Liver (tissue), 9 donors: ENCODE results near the gene COLEC11. TPM values are rescaled to one million over a fixed set of nuclear protein-coding genes. Genes with fewer than 3 reads are reported as not detected.

Source experiments
- DNase-seq: peaks from one replicate; pipeline ENCODE4 v3.0.0-alpha.2; 2017; ENCODE audit warnings: low spot score
- H3K27ac ChIP-seq, 2 donors: one replicate each; pipeline ENCODE4 v1.7.0; 2013; ENCODE audit warnings: inconsistent platforms in 2 of 2, low read length in 2 of 2, control low read depth in 1 of 2, low read depth in 1 of 2, mild to moderate bottlenecking in 1 of 2
- H3K27me3 ChIP-seq, 4 donors: one replicate each; pipeline versions ENCODE4 v1.6.1 to v1.7.0; 2013; ENCODE audit warnings: low read length in 3 of 4, inconsistent platforms in 1 of 4, mild to moderate bottlenecking in 1 of 4, moderate library complexity in 1 of 4; ENCODE audit not compliant: control insufficient read depth in 4 of 4, insufficient read depth in 4 of 4
- H3K36me3 ChIP-seq, 4 donors: one replicate each; pipeline versions ENCODE4 v1.6.1 to v1.7.0; 2013; ENCODE audit warnings: low read length in 3 of 4, mild to moderate bottlenecking in 3 of 4, low read depth in 1 of 4, moderate library complexity in 1 of 4; ENCODE audit not compliant: control insufficient read depth in 4 of 4, insufficient read depth in 3 of 4
- H3K4me1 ChIP-seq, 4 donors: one replicate each; pipeline versions ENCODE4 v1.6.1 to v1.7.0; 2013; ENCODE audit warnings: low read length in 3 of 4, mild to moderate bottlenecking in 3 of 4, moderate library complexity in 1 of 4; ENCODE audit not compliant: control insufficient read depth in 4 of 4, insufficient read depth in 4 of 4
- H3K4me3 ChIP-seq, 3 donors: one replicate each; pipeline versions ENCODE4 v1.6.1 to v1.7.0; 2013; ENCODE audit warnings: low read length in 3 of 3, control low read depth in 1 of 3, low read depth in 1 of 3, mild to moderate bottlenecking in 1 of 3
- H3K9ac ChIP-seq, 2 donors: one replicate each; pipeline ENCODE4 v1.7.0; 2013; ENCODE audit warnings: low read length in 2 of 2, mild to moderate bottlenecking in 2 of 2, moderate library complexity in 2 of 2, control low read depth in 1 of 2, low read depth in 1 of 2
- H3K9me3 ChIP-seq, 4 donors: one replicate each; pipeline versions ENCODE4 v1.6.1 to v1.7.0; 2013; ENCODE audit warnings: low read length in 3 of 4; ENCODE audit not compliant: control insufficient read depth in 4 of 4
- ATF3 ChIP-seq: IDR thresholded peaks from 2 replicates; pipeline ENCODE4 v1.6.1; 2016; ENCODE audit warnings: antibody characterized with exemption
- CTCF ChIP-seq: fragments of 150-350 bp; IDR thresholded peaks from 2 replicates; pipeline ENCODE4 v1.5.1; 2017; ENCODE audit warnings: improper control_type of control experiment, low read depth, low read length; ENCODE audit not compliant: missing input control
- EGR1 ChIP-seq, 2 donors: IDR thresholded peaks; 2 replicates each; pipeline ENCODE4 v1.6.1; 2016 to 2018; ENCODE audit warnings: antibody characterized with exemption in 2 of 2, low read depth in 2 of 2
- FOXA1 ChIP-seq: IDR thresholded peaks from 2 replicates; pipeline ENCODE4 v1.6.1; 2016; ENCODE audit warnings: antibody characterized with exemption
- FOXA2 ChIP-seq: IDR thresholded peaks from 2 replicates; pipeline ENCODE4 v1.6.1; 2016; ENCODE audit warnings: antibody characterized with exemption
- GABPA ChIP-seq, 2 donors: IDR thresholded peaks in 1 of 2; conservative IDR thresholded peaks in 1 of 2; 2 replicates each; pipeline ENCODE4 v1.6.1; 2016; ENCODE audit warnings: antibody characterized with exemption in 2 of 2, mild to moderate bottlenecking in 1 of 2, moderate library complexity in 1 of 2
- HNF4A ChIP-seq, 2 donors: conservative IDR thresholded peaks; 2 replicates each; pipeline ENCODE4 v1.6.1; 2016; ENCODE audit warnings: antibody characterized with exemption in 2 of 2, mild to moderate bottlenecking in 2 of 2
- HNF4G ChIP-seq: IDR thresholded peaks from 2 replicates; pipeline ENCODE4 v1.6.1; 2016; ENCODE audit warnings: antibody characterized with exemption
- JUND ChIP-seq, 2 donors: IDR thresholded peaks; 2 replicates each; pipeline ENCODE4 v1.6.1; 2016; ENCODE audit warnings: antibody characterized with exemption in 2 of 2
- MAX ChIP-seq: IDR thresholded peaks from 2 replicates; pipeline ENCODE4 v1.6.1; 2016; ENCODE audit warnings: antibody characterized with exemption
- NR2F2 ChIP-seq: IDR thresholded peaks from 2 replicates; pipeline ENCODE4 v1.6.1; 2016; ENCODE audit warnings: antibody characterized with exemption
- RAD21 ChIP-seq, 2 donors: IDR thresholded peaks; 2 replicates each; pipeline ENCODE4 v1.6.1; 2016; ENCODE audit warnings: antibody characterized with exemption in 2 of 2, mild to moderate bottlenecking in 2 of 2
- REST ChIP-seq: IDR thresholded peaks from 2 replicates; pipeline ENCODE4 v1.6.1; 2016; ENCODE audit warnings: antibody characterized with exemption, mild to moderate bottlenecking
- RXRA ChIP-seq, 2 donors: IDR thresholded peaks; 2 replicates each; pipeline ENCODE4 v1.6.1; 2017 to 2018; ENCODE audit warnings: antibody characterized with exemption in 2 of 2, mild to moderate bottlenecking in 1 of 2
- SP1 ChIP-seq: IDR thresholded peaks from 2 replicates; pipeline ENCODE4 v1.6.1; 2018; ENCODE audit warnings: antibody characterized with exemption, mild to moderate bottlenecking
- TAF1 ChIP-seq: conservative IDR thresholded peaks from 2 replicates; pipeline ENCODE4 v1.6.1; 2016; ENCODE audit warnings: antibody characterized with exemption, mild to moderate bottlenecking
- YY1 ChIP-seq: IDR thresholded peaks from 2 replicates; pipeline ENCODE4 v1.6.1; 2016; ENCODE audit warnings: antibody characterized with exemption, mild to moderate bottlenecking
- ZBTB33 ChIP-seq: IDR thresholded peaks from 2 replicates; pipeline ENCODE4 v1.6.1; 2016; ENCODE audit warnings: antibody characterized with exemption
- WGBS: extraction: QIAGEN DNeasy Blood & Tissue Kit; methylation state at CpG from one replicate; pipeline ENCODE4 v1.1.7; 2013; 5-methylcytosine and 5-hydroxymethylcytosine counted together
- polyA plus RNA-seq, 2 donors: library from polyadenylated mRNA; stranded (reverse) in 1 of 2; unstranded in 1 of 2; fragments of 200-250 nt in 1 of 2; fragments of >200 nt in 1 of 2; fragmentation: Nextera tagmentation in 1 of 2; extraction: Ambion mirVana in 1 of 2; gene quantifications; one replicate each; pipeline versions ENCODE4 v1.2.1 to v1.2.3, GENCODE V29; 2013 to 2015
- total RNA-seq, 2 donors: library from RNA; depleted of rRNA; stranded (reverse); fragments of >200 nt; gene quantifications; one replicate each; pipeline ENCODE4 v1.2.3, GENCODE V29; 2014
- donor health status: healthy.
- donor health status: healthy.
- donor health status: healthy.
- donor health status: healthy.
- donor health status: healthy.

COLEC11 gene
- total and polyA plus RNA-seq, 4 donors, result 31.0 to 100 (median 70.9) TPM

- Histone ChIP-seq H3K27ac (no peak overlapping the region), H3K9me3 (no peaks in the 10 kb centered on the region), H3K36me3 (no peaks in the 10 kb centered on the region), H3K4me3 (no peak overlapping the region), H3K4me1 (peaks cover 0 to 21% (median 12%) of the 10 kb centered on the region in 4 donors), H3K27me3 (no peaks in the 10 kb centered on the region), H3K9ac (no peak overlapping the region)
- TF ChIP-seq RAD21 (IDR thresholded peaks at IDR 0.05) (no peak), YY1 (no peak), MAX (no peak), REST (no peak), HNF4A (conservative IDR thresholded peaks at IDR 0.05) (no peak), FOXA2 (no peak)
- no peak for DNase-seq
- 92% methylated on average over 9 of the region's 9 CpGs for WGBS
Measured at GRCh38 chr2:3652896-3653625, 58.1 kb downstream of the COLEC11 start.

GRCh38 chr2:3654011-3654410, 59.1 kb downstream of the COLEC11 start:
- Histone ChIP-seq H3K9me3 (no peaks in the 10 kb centered on the region), H3K4me3 (no peak overlapping the region), H3K36me3 (no peaks in the 10 kb centered on the region), H3K4me1 (peaks cover 0 to 21% (median 12%) of the 10 kb centered on the region in 4 donors), H3K27me3 (no peaks in the 10 kb centered on the region), H3K27ac (no peak overlapping the region), H3K9ac (no peak overlapping the region)
- no peak for DNase-seq
- TF ChIP-seq ATF3 (no peak), GABPA (IDR thresholded peaks at IDR 0.05 in 1 of 2, conservative IDR thresholded peaks at IDR 0.05 in 1 of 2) (no peak), HNF4G (no peak), EGR1 (IDR thresholded peaks at IDR 0.05; ENCODE audit: low read depth in 2 of 2) (no peak), HNF4A (conservative IDR thresholded peaks at IDR 0.05) (no peak), MAX (no peak), YY1 (no peak), REST (no peak), TAF1 (no peak), NR2F2 (no peak), JUND (IDR thresholded peaks at IDR 0.05) (no peak), FOXA2 (no peak), FOXA1 (no peak), SP1 (no peak), CTCF (no peak), RAD21 (IDR thresholded peaks at IDR 0.05) (no peak), ZBTB33 (no peak), RXRA (IDR thresholded peaks at IDR 0.05) (no peak)
- WGBS, result 95% methylated on average over 10 of the region's 10 CpGs
